Suppressor macrophage treated with lipopolysaccharide for 1 hour (primary cell): ENCODE data around the gene MSH5.
"Not testable (repeated sequence)": the region's sequence is repeated elsewhere in the genome, so short reads cannot be mapped to it uniquely, and the experiment has no call there.

Experiments
- DNase-seq, 3 donors: peaks; one replicate each; pipeline ENCODE4 v3.0.0-alpha.2; 2020 to 2022

Gene MSH5

DNA sequence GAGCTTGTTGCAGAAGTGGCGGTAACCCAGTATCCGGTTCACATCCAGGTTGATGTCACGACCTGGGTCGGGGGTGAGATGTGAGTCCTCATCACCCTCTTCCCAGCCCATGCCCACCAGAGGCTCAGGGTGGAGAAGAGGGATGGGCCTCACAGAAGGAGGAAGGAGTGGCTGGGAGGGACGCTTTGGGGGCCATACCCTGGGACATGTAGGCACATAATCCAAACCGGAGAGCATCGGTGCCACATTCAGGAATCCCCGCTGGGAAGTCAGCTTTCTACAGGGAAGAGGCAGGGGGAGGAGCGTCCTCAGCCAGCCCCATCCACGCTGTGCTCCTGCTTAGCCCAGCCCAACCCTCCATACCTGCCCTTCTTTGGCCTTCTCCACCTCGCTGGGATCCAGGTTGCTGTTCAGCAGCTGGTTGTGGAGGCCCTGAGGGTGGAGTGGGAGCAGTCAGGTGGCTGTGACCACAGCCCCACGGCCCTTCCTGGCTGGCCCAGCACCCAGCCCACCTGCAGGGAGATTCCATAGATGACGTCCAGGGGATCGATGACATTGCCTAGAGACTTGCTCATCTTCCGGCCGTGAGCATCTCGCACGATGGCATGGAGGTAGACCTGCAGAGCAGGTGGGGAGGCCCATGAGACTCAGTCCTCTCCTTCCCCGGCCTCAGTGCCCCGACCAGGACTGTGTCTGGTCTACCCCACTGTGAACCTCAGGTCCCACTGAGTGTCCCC, 40.9 kb downstream of the MSH5 start:
- no peak for DNase-seq

- DNase-seq, result no peak
These were observed 41.7 kb downstream of the MSH5 start for GRCh38 chr6:31781244-31782125.

DNA sequence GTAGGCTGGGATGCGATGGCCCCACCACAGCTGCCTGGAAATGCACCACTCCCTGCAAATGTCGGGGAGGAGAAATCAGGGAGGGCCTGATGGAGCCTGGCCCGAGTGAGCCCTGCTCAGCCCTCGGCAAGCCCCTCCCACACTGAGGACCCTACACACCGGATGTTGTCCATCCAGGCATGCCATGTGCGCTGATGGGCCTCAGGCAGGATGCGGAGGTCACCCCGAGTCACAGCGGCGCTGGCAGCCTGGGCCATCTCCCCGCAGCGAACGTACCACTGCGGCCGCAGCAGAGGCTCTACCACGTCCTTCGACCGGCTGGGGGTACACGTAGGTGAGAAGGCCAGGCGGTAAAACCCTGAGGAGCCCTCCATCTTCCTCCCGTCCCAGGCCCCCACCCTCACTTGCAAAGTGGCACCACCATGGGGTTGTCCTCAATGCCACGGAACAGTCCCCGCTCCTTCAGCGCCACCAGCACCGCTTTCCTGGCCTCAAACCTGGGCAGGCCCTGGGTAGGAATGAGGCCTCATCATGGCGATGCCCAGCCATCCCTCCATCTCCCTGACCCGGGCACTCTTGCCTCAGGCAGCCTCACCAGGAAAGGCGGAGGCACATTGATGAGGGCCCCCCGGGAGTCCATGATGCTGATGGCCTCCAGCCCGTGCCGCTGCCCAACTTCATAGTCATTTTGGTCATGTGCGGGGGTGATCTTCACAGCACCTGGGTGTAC, 42.5 kb downstream of the MSH5 start:
- no peak for DNase-seq

GRCh38 chr6:31784098-31784925, 44.5 kb downstream of the MSH5 start:
- no peak for DNase-seq

DNA sequence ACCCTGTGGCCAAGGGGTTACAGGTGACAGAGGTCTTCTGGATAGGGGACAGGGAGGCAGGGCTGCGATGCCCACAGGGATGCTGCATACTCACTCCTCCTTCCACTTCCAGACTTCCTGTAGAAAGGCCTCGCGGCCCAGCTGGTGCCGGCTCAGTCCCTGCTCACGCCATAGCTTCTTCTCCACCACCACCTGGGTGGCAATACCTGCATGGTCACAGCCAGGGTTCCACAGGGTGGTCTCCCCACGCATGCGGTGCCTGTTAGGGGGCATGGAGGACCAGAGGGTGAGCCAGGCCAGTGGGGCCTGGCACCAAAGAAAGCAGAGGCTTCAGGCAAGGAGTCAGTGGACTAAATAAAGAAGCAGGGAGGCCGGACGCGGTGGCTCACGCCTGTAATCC, 45.7 kb downstream of the MSH5 start:
- DNase-seq, result no peak

- DNase-seq, result peak; percentile 49 to 56 (median 55)
These were observed 51.7 kb downstream of the MSH5 start for GRCh38 chr6:31791324-31792089.

DNA sequence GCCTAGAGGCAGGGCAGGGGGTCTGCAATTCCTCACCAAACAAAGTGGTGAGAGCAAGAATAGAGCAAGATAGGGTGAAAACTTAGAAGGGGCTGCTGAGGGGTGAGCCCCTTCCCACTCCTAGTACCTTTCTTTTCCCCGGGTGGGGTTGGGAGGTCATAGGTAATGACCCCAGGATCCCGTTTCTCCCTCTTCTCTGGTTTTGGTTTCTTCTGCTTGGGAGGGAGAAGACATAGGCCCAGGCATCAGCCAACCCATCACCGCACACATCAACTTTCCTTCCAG, 52.2 kb downstream of the MSH5 start:
- no peak for DNase-seq

- no peak for DNase-seq
These were observed 53.0 kb downstream of the MSH5 start for GRCh38 chr6:31792761-31793171.

- DNase-seq, result not testable (repeated sequence)
These were observed 54.1 kb downstream of the MSH5 start for GRCh38 chr6:31793927-31794245.

- no peak for DNase-seq
These were observed 54.6 kb downstream of the MSH5 start for GRCh38 chr6:31794294-31794865.

DNA sequence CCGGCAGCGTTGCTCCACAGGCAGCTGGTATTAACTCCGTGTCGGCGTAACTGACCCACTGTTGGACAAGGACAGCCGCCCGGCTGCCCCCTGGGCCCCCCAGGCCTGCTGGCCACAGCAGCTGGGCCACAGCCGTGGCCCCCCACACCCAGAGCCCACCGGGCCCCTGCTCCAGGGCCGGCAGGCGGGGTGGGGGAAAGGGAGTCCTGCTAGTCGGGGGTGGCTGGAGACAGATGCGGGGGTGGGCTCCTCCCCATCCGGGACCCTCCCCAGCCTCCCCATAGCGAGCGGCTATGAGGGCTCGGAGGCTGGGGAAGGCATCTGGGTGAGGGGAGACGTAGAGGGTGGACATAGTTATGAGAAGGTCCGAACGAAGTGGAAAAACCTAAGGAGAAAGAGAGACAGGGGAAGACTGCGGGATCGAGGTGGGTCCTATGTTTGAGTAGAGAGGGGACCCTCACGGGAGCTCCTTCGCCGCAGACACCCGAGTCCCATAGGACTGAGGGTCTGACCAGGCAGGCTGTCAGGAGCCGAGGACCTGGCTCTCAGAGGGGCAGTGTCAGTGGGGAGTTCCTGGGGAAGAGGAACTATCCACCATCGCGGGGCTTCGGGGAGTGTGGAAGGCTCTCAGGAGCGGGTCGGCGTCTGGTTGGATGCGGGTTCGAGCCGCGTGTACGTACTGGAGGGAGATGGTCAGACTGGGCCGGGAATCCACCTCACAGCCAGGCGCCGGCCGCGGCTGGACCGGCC, 55.2 kb downstream of the MSH5 start:
- peak in 1 of 3 donors; percentile 67 for DNase-seq

DNA sequence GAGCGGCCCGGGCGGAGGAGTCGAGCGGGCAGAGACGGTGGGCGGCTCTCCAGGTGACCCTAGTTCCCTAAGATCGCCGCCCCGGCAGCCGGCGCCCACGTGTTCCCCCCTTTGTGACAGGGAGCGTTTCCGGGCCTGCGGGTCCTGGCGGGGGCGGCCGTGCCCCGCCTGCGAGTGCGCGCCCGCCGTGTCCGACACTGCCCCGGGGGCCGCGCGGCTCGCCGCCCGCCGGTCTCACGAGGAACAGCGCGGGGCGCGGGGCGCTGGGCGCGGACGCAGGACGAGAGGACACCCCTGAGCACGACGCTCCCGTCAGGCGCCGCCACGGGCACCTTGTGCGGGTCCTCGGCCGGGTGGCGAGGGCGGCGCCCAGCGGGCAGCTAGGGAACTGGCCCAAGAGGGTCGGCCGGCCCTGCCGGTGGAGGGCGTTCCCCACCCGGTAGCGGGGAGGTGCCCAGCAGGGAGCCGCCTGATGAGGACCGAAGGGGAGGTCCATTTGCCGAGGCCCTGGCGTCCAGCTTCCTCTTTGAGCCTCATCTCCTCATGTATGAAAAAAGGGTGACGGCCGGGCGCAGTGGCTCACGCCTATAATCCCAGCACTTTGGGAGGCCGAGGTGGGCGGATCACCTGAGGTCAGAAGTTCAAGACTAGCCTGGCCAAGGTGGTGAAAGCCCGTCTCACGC, 56.0 kb downstream of the MSH5 start, which contains the start of gene VARS1:
VARS1 (minus strand) TSS at position 137 of the 683 bp plus-strand sequence. CDS start 535 bp downstream, outside the sequence.
- DNase-seq, result peak; percentile 97 to 99 (median 98)

GRCh38 chr6:31796993-31797385, 57.2 kb downstream of the MSH5 start:
- no peak for DNase-seq

DNA sequence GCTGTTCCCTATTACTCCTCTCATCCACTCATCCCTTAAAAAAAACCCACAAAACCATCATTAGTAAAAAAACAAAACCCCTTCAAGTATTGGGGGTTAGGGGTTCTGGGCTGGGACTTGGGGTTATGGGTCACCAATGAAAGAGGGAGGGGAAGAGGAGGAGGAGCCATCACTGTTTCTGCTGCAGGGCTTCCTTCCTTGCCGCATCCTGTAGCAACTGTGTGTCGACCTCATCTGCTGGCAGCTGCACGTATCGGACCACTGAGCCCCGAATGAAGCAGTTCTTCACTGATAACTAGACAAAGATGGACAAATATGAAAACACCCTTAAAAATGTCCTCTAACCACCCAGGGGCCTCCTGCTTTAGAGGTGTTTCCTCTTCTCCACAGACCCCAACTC, 57.8 kb downstream of the MSH5 start:
- no peak for DNase-seq

GRCh38 chr6:31799781-31800180, 60.0 kb downstream of the MSH5 start:
- no peak for DNase-seq

DNA sequence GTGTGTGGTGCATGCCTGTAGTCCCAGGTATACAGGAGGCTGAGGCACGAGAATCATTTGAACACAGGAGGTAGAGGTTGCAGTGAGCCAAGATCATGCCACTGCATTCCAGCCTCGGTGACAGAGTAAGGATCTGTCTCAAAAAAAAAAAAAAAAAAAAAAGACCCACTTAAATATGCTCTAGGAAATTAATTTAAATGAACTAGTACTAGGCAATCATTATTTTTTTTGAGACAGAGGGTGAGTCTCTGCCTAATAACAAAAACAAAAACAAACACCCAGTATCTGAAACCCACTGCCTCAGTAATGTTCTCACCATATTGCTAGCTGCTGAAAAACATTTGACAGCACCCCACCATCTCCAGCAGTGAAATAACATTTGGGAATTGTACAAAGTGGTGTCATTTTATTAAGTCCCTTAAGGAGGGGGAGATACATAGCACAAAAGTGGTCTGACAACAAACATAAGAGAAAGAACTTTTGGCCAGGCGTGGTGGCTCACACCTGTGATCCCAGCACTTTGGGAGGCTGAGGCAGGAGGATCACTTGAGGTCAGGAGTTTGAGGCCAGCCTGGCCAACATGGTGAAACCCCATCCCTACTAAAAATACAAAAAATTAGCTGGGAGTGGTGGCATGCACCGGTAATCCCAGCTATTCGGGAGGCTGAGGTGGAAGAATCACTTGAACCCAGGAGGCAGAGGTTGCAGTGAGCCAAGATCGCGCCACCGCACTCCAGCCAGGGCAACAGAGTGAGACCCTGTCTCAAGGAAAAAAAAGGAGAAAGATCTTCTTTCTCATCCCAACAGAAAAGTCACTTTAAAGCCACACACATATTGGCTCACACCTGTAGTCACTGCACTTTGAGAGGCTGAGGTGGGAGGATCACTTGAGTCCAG, 61.5 kb downstream of the MSH5 start:
- DNase-seq, result not testable (repeated sequence)

GRCh38 chr6:31805939-31806469, 66.2 kb downstream of the MSH5 start:
- peak in 1 of 3 donors; percentile 18 for DNase-seq

- DNase-seq, result peak; percentile 99
These were observed 66.9 kb downstream of the MSH5 start, which contains the start of gene LSM2 for GRCh38 chr6:31806470-31807272. Gene LSM2, minus strand, starts transcription at chr6:31806966. Its CDS starts 209 bp downstream, at chr6:31806757.
